Lower leg skin (tissue), 3 donors: ENCODE measurements around the gene PPP2R5B.

Experiments used
- CTCF ChIP-seq, 3 donors: fragments of 450-650 bp; IDR thresholded peaks; one replicate each; pipeline ENCODE4 v1.5.1; 2016; ENCODE audit warnings: antibody characterized with exemption in 3 of 3, mild to moderate bottlenecking in 3 of 3, moderate library complexity in 2 of 3
- POLR2A ChIP-seq, 2 donors: fragments of 450-650 bp; IDR thresholded peaks; one replicate each; pipeline ENCODE4 v1.6.1; 2016 to 2017; ENCODE audit warnings: antibody characterized with exemption in 2 of 2, mild to moderate bottlenecking in 1 of 2, moderate library complexity in 1 of 2

GRCh38 chr11:64878223-64878493 lies 46.3 kb upstream of the PPP2R5B start:
- TF ChIP-seq POLR2A (IDR thresholded peaks at IDR 0.05) (no peak), CTCF (IDR thresholded peaks at IDR 0.05) (no peak)
